K562 (cell line): Measurements from ENCODE around the gene PHYHIPL. TPM values are rescaled to one million over a fixed set of nuclear protein-coding genes. Genes with fewer than 3 reads are reported as not detected.

Source experiments
- ATAC-seq: fragments of 200-7000 bp; cut with Tn5 transposase; 3 replicates; pipeline ENCODE4 v1.9.1; 2020; ENCODE audit warnings: moderate library complexity
- BruUV-seq: library from RNA; stranded (reverse); fragments of 400-500 nt; replicated peaks from 2 replicates; lab custom pipeline; 2021; lab: Mats Ljungman, UMichigan
- CTCF ChIA-PET: fragments of 300-600 bp; formaldehyde crosslinking; extraction: SDS; loops from one replicate; lab custom pipeline; 2021; ENCODE audit warnings: low intra/inter-chr PET ratio; lab: Yijun Ruan, JAX
- POLR2A ChIA-PET: fragments of 300-600, 350-650 bp; sonication (Branson Sonifier 250); formaldehyde crosslinking; extraction: SDS; loops from one replicate; lab custom pipeline; 2021; ENCODE audit warnings: antibody characterized with exemption, inconsistent platforms; lab: Yijun Ruan, JAX
- DNase-seq, 4 experiments: peaks; one replicate each; pipeline versions ENCODE4 v3.0.0 to v3.0.0-alpha.2; 2011 to 2018; ENCODE audit warnings: low spot score in 3 of 4, mixed read lengths in 3 of 4; ENCODE audit errors: extremely low read depth in 1 of 4
- FAIRE-seq: peaks from 2 replicates; lab custom pipeline; 2011; peaks lifted over from hg19 to GRCh38; lab: Jason Lieb, UNC
- H2AFZ ChIP-seq: 2 replicates; pipeline ENCODE4 v1.6.0; 2011; ENCODE audit warnings: low read depth, low read length, control low read depth, inconsistent platforms
- H3K27ac ChIP-seq: fragments of 200-600 bp; 3 replicates; pipeline ENCODE4 v1.8.0; 2011; ENCODE audit warnings: low read depth, mild to moderate bottlenecking, control low read depth, inconsistent platforms, low read length, moderate library complexity, mixed read lengths; ENCODE audit errors: extremely low read depth
- H3K27me3 ChIP-seq, 2 experiments: fragments of 300-600 bp in 1 of 2; 2 replicates in 1 of 2; 3 replicates in 1 of 2; pipeline versions ENCODE4 v1.6.0 to v1.8.0; 2011; ENCODE audit warnings: inconsistent platforms in 2 of 2, low read length in 2 of 2, mild to moderate bottlenecking in 1 of 2, mixed read lengths in 1 of 2, moderate library complexity in 1 of 2; ENCODE audit not compliant: control insufficient read depth in 2 of 2, insufficient read depth in 2 of 2
- H3K36me3 ChIP-seq: fragments of 300-600 bp; 3 replicates; pipeline ENCODE4 v1.8.0; 2011; ENCODE audit warnings: mild to moderate bottlenecking, low read length, inconsistent platforms; ENCODE audit not compliant: control insufficient read depth, insufficient read depth
- H3K4me1 ChIP-seq, 2 experiments: fragments of 200-600 bp in 1 of 2; replicated peaks in 1 of 2; 2 replicates in 1 of 2; 3 replicates in 1 of 2; pipeline versions ENCODE4 v1.5.1 to v1.8.0; 2011; ENCODE audit warnings: inconsistent platforms in 2 of 2, low read length in 2 of 2, mild to moderate bottlenecking in 1 of 2, mixed read lengths in 1 of 2, moderate library complexity in 1 of 2; ENCODE audit not compliant: control insufficient read depth in 2 of 2, insufficient read depth in 2 of 2
- H3K4me2 ChIP-seq: 2 replicates; pipeline ENCODE4 v1.6.1; 2011; ENCODE audit warnings: low read length, control low read depth, inconsistent platforms, mixed read lengths; ENCODE audit not compliant: insufficient read depth
- H3K4me3 ChIP-seq: fragments of 200-600 bp; sonication (generic), shearing (Covaris generic); 2 replicates; pipeline ENCODE4 v1.5.1; 2016; ENCODE audit warnings: control low read depth, inconsistent platforms
- H3K79me2 ChIP-seq: fragments of 200-600 bp; 3 replicates; pipeline ENCODE4 v1.8.0; 2011; ENCODE audit warnings: low read length, inconsistent platforms; ENCODE audit not compliant: control insufficient read depth, insufficient read depth
- H3K9ac ChIP-seq, 2 experiments: 2 replicates each; pipeline versions ENCODE4 v1.6.0 to v1.6.1; 2011; ENCODE audit warnings: low read depth in 2 of 2, low read length in 2 of 2, control low read depth in 1 of 2, inconsistent platforms in 1 of 2, mild to moderate bottlenecking in 1 of 2, mixed read lengths in 1 of 2; ENCODE audit not compliant: insufficient read depth in 1 of 2
- H3K9me1 ChIP-seq: one replicate; pipeline ENCODE4 v1.6.0; 2011; ENCODE audit warnings: inconsistent platforms, mild to moderate bottlenecking, low read length, moderate library complexity; ENCODE audit not compliant: control insufficient read depth, insufficient read depth
- H3K9me3 ChIP-seq: replicated peaks from 2 replicates; pipeline ENCODE4 v1.5.1; 2011; ENCODE audit warnings: low read depth, low read length, inconsistent platforms; ENCODE audit not compliant: control insufficient read depth, insufficient read depth
- H4K20me1 ChIP-seq: replicated peaks from 2 replicates; pipeline ENCODE4 v1.6.1; 2011; ENCODE audit warnings: low read length, inconsistent platforms, mixed read lengths; ENCODE audit not compliant: control insufficient read depth, insufficient read depth
- CBX8 ChIP-seq: fragments of 200-600 bp; sonication (generic); IDR thresholded peaks from 2 replicates; pipeline ENCODE4 v1.6.1; 2012; ENCODE audit warnings: borderline replicate concordance, mixed run types, low read depth, mild to moderate bottlenecking, moderate library complexity, mixed read lengths, low read length, control low read depth, inconsistent platforms; ENCODE audit not compliant: poor library complexity, severe bottlenecking; ENCODE audit errors: extremely low read depth
- FOS ChIP-seq: IDR thresholded peaks from 3 replicates; pipeline ENCODE4 v1.6.1; 2011; ENCODE audit not compliant: insufficient read length; ENCODE audit errors: extremely low read depth
- NFYB ChIP-seq: IDR thresholded peaks from 2 replicates; pipeline ENCODE4 v1.6.1; 2011; ENCODE audit warnings: mild to moderate bottlenecking, moderate library complexity; ENCODE audit not compliant: insufficient read length; ENCODE audit errors: extremely low read depth
- RBBP5 ChIP-seq: fragments of 200-600 bp; sonication (generic); IDR thresholded peaks from 2 replicates; pipeline ENCODE4 v1.6.1; 2012; ENCODE audit warnings: borderline replicate concordance, mild to moderate bottlenecking, low read length, control low read depth, inconsistent platforms; ENCODE audit not compliant: insufficient read depth, poor library complexity, severe bottlenecking
- ZBED1 ChIP-seq: IDR thresholded peaks from 2 replicates; pipeline ENCODE4 v1.6.1; 2014
- ZFP1 ChIP-seq: fragments of 450-650 bp; formaldehyde crosslinking; IDR thresholded peaks from 2 replicates; pipeline ENCODE4 v1.4.0; 2020; ENCODE audit warnings: mild to moderate bottlenecking, mixed read lengths
- ZNF175 ChIP-seq: fragments of 200-800 bp; sonication (Bioruptor generic); IDR thresholded peaks from 2 replicates; pipeline ENCODE4 v1.6.1; 2016; ENCODE audit warnings: low read depth, mild to moderate bottlenecking, missing genetic modification characterization, missing compliant biosample characterization
- ZNF263 ChIP-seq: sonication (generic); formaldehyde crosslinking; IDR thresholded peaks from 2 replicates; pipeline ENCODE4 v1.8.0; 2022; ENCODE audit warnings: mild to moderate bottlenecking, missing genetic modification reagents, borderline replicate concordance
- WGBS: fragments of 100-300 bp; shearing (Covaris generic); methylation state at CpG from one replicate; pipeline ENCODE4 v1.1.6; 2016; ENCODE audit warnings: low coverage, mixed read lengths; ENCODE audit not compliant: insufficient coverage; ENCODE audit errors: missing lambda C conversion rate; 5-methylcytosine and 5-hydroxymethylcytosine counted together
- in situ Hi-C: fragments of 300-500 bp; cut with MboI; formaldehyde crosslinking; loops from 4 replicates; pipeline ENCODE4 v1.15.0; 2018; ENCODE audit warnings: inconsistent platforms, mixed read lengths
- intact Hi-C: fragments of 100-400 bp; cut with micrococcal nuclease; formaldehyde crosslinking; loops from 2 replicates; pipeline ENCODE4 v1.14.2; 2022
- polyA plus RNA-seq, 8 experiments: library from polyadenylated mRNA; depleted of rRNA in 4 of 8; stranded (reverse) in 5 of 8; unstranded in 3 of 8; fragments of >200 nt; fragmentation: Nextera tagmentation in 2 of 8; fragmentation: Illumina TruSeq in 1 of 8; extraction: Ambion mirVana in 2 of 8; extraction: Trizol in 1 of 8; gene quantifications; 2 replicates each; pipeline versions ENCODE4 v1.2.1 to v1.2.3, GENCODE V29; 2011 to 2014; ENCODE audit warnings: inconsistent platforms in 1 of 8, missing spikeins in 1 of 8
- total RNA-seq, 7 experiments: library from RNA; depleted of rRNA in 6 of 7; stranded (reverse); fragments of >200 nt in 6 of 7; fragmentation: Illumina TruSeq in 2 of 7; extraction: Trizol in 2 of 7; gene quantifications; 2 replicates each; pipeline versions ENCODE4 v1.2.1 to v1.2.3, GENCODE V29; 2011 to 2021; ENCODE audit warnings: low replicate concordance in 1 of 7
- TF ChIP-seq, protein P1 (sequence below): sonication (generic); formaldehyde crosslinking; IDR thresholded peaks from 2 replicates; pipeline ENCODE4 v1.9.0; 2022; ENCODE audit warnings: mild to moderate bottlenecking, missing genetic modification reagents
- TF ChIP-seq, protein P2 (sequence below), 2 experiments: fragments of 450-650 bp; IDR thresholded peaks; 2 replicates each; pipeline ENCODE4 v1.6.1; 2018; ENCODE audit warnings: mild to moderate bottlenecking in 2 of 2, low read depth in 1 of 2; ENCODE audit not compliant: partially characterized antibody in 2 of 2

PHYHIPL gene
- total and polyA plus RNA-seq, 9 of the 15 experiments (the other 6 are each of a cell fraction or from before 2014, with no cell fraction given) = not detected

DNA sequence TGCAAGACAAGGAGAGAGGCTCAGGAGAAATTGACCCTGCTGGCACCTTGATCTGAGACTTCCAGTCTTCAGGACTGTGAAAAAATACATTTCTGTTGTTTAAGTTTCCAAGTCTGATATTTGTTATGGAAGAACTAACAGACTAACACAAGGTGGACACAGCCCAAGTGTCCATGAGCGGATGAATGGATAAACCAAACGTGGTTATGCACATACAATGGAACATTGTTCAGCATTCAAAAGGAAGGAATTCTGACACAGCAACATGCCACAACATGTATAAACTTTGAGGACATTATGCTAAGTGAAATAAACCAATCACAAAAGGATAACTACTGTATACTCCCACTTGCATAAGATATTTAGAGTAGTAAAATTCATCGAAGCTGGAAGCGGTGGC lies 109.4 kb downstream of the PHYHIPL start:
- no peak for FAIRE-seq

More for the DNA sequence above, 109.4 kb downstream of the PHYHIPL start:
- no TSS peak for BruUV-seq
- H3K4me3 ChIP-seq = no peak overlapping the region
- H3K4me2 ChIP-seq = no peak overlapping the region
- no peaks in the 10 kb centered on the region for H4K20me1 ChIP-seq
- H2AFZ ChIP-seq = no peak overlapping the region
- H3K9me1 ChIP-seq = no peaks in the 10 kb centered on the region
- H3K4me1 ChIP-seq = no peaks in the 10 kb centered on the region
- no peak overlapping the region for H3K9ac ChIP-seq
- ChIA-PET POLR2A (no interaction called here), CTCF (no interaction called here)
- no peaks in the 10 kb centered on the region for H3K79me2 ChIP-seq
- no peaks in the 10 kb centered on the region for H3K27me3 ChIP-seq
- WGBS = 2% methylated on average over 4 of the region's 4 CpGs
- H3K27ac ChIP-seq = no peak overlapping the region
- intact Hi-C loops (no loop called here), in situ Hi-C loops (no loop called here)
- DNase-seq (no peak), ATAC-seq (no peak)
- H3K9me3 ChIP-seq = no peaks in the 10 kb centered on the region
- TF ChIP-seq, protein P1, sequence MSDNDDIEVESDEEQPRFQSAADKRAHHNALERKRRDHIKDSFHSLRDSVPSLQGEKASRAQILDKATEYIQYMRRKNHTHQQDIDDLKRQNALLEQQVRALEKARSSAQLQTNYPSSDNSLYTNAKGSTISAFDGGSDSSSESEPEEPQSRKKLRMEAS = no peak
- TF ChIP-seq ZNF263 = no peak
- TF ChIP-seq, protein P2, sequence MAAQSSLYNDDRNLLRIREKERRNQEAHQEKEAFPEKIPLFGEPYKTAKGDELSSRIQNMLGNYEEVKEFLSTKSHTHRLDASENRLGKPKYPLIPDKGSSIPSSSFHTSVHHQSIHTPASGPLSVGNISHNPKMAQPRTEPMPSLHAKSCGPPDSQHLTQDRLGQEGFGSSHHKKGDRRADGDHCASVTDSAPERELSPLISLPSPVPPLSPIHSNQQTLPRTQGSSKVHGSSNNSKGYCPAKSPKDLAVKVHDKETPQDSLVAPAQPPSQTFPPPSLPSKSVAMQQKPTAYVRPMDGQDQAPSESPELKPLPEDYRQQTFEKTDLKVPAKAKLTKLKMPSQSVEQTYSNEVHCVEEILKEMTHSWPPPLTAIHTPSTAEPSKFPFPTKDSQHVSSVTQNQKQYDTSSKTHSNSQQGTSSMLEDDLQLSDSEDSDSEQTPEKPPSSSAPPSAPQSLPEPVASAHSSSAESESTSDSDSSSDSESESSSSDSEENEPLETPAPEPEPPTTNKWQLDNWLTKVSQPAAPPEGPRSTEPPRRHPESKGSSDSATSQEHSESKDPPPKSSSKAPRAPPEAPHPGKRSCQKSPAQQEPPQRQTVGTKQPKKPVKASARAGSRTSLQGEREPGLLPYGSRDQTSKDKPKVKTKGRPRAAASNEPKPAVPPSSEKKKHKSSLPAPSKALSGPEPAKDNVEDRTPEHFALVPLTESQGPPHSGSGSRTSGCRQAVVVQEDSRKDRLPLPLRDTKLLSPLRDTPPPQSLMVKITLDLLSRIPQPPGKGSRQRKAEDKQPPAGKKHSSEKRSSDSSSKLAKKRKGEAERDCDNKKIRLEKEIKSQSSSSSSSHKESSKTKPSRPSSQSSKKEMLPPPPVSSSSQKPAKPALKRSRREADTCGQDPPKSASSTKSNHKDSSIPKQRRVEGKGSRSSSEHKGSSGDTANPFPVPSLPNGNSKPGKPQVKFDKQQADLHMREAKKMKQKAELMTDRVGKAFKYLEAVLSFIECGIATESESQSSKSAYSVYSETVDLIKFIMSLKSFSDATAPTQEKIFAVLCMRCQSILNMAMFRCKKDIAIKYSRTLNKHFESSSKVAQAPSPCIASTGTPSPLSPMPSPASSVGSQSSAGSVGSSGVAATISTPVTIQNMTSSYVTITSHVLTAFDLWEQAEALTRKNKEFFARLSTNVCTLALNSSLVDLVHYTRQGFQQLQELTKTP (IDR thresholded peaks at IDR 0.05; ENCODE audit: low read depth in 1 of 2, partially characterized antibody in 2 of 2) = no peak
- no peak for TF ChIP-seq ZNF175 (CRISPR knock-in tag)
- TF ChIP-seq CBX8 = no peak
- no peak for TF ChIP-seq NFYB
- TF ChIP-seq RBBP5 = no peak
- no peak for TF ChIP-seq ZBED1
- no peak for TF ChIP-seq FOS
- no peak for TF ChIP-seq ZFP1 (CRISPR knock-in tag)
- H3K36me3 ChIP-seq = no peaks in the 10 kb centered on the region
